GM23338 (cell line): ENCODE results near the gene KHDC3L. TPM values are rescaled to one million over a fixed set of nuclear protein-coding genes. Genes with fewer than 3 reads are reported as not detected.

Experiments used
- ATAC-seq: fragments of 200-7000 bp; cut with Tn5 transposase; 3 replicates; pipeline ENCODE4 v1.9.1; 2020
- DNase-seq: peaks from one replicate; pipeline ENCODE4 v3.0.0-alpha.2; 2015; ENCODE audit warnings: low spot score
- H2AFZ ChIP-seq: fragments of 200-600 bp; sonication (generic); 2 replicates; pipeline ENCODE4 v1.8.0; 2016; ENCODE audit warnings: antibody characterized with exemption, mild to moderate bottlenecking, moderate library complexity
- H3F3A ChIP-seq: fragments of 200-600 bp; sonication (generic); replicated peaks from 2 replicates; pipeline ENCODE4 v1.8.0; 2017; ENCODE audit warnings: antibody characterized with exemption, mixed run types, low read depth
- H3K27ac ChIP-seq: fragments of 200-600 bp; sonication (generic); 2 replicates; pipeline ENCODE4 v1.6.1; 2016; ENCODE audit warnings: low read depth
- H3K27me3 ChIP-seq: fragments of 200-600 bp; sonication (generic); 2 replicates; pipeline ENCODE4 v1.8.0; 2016; ENCODE audit warnings: mild to moderate bottlenecking, mixed run types, moderate library complexity; ENCODE audit not compliant: insufficient read depth
- H3K36me3 ChIP-seq: fragments of 200-600 bp; sonication (generic); 2 replicates; pipeline ENCODE4 v1.8.0; 2016; ENCODE audit warnings: mild to moderate bottlenecking; ENCODE audit not compliant: insufficient read depth
- H3K4me1 ChIP-seq: fragments of 200-600 bp; sonication (generic); 2 replicates; pipeline ENCODE4 v1.8.0; 2016; ENCODE audit warnings: mild to moderate bottlenecking, moderate library complexity; ENCODE audit not compliant: insufficient read depth
- H3K4me2 ChIP-seq: fragments of 200-600 bp; sonication (generic); 2 replicates; pipeline ENCODE4 v1.7.1; 2017; ENCODE audit warnings: mixed run types
- H3K4me3 ChIP-seq: fragments of 200-600 bp; sonication (generic); 2 replicates; pipeline ENCODE4 v1.6.1; 2016; ENCODE audit warnings: mixed run types
- H3K79me2 ChIP-seq: fragments of 200-600 bp; sonication (generic); replicated peaks from 2 replicates; pipeline ENCODE4 v1.8.0; 2017; ENCODE audit warnings: mild to moderate bottlenecking; ENCODE audit not compliant: insufficient read depth
- H3K9me2 ChIP-seq: fragments of 200-600 bp; sonication (generic); 2 replicates; pipeline ENCODE4 v1.8.0; 2017; ENCODE audit not compliant: insufficient read depth
- H4K20me1 ChIP-seq: fragments of 200-600 bp; sonication (generic); replicated peaks from 2 replicates; pipeline ENCODE4 v1.8.0; 2017; ENCODE audit warnings: mild to moderate bottlenecking; ENCODE audit not compliant: insufficient read depth
- H3K27ac Mint-ChIP-seq: 2 replicates; pipeline ENCODE4 v1.8.0; 2020; ENCODE audit warnings: inconsistent platforms, mild to moderate bottlenecking, moderate library complexity, mixed read lengths
- H3K27me3 Mint-ChIP-seq: 3 replicates; pipeline ENCODE4 v1.8.0; 2022; ENCODE audit warnings: low read depth, mild to moderate bottlenecking, moderate library complexity, mixed read lengths, inconsistent platforms; ENCODE audit not compliant: insufficient read depth, poor library complexity
- H3K36me3 Mint-ChIP-seq: 3 replicates; pipeline ENCODE4 v1.8.0; 2021; ENCODE audit warnings: low read depth, mild to moderate bottlenecking, inconsistent platforms, moderate library complexity, mixed read lengths
- H3K4me1 Mint-ChIP-seq: 3 replicates; pipeline ENCODE4 v1.8.0; 2020; ENCODE audit warnings: mild to moderate bottlenecking, inconsistent platforms, mixed read lengths
- H3K4me3 Mint-ChIP-seq: 3 replicates; pipeline ENCODE4 v1.8.0; 2021; ENCODE audit warnings: moderate library complexity, mild to moderate bottlenecking, inconsistent platforms, mixed read lengths
- H3K9me3 Mint-ChIP-seq: 3 replicates; pipeline ENCODE4 v1.8.0; 2020; ENCODE audit warnings: moderate library complexity, mild to moderate bottlenecking, inconsistent platforms, mixed read lengths
- CTCF ChIP-seq, 2 experiments: fragments of 200-600 bp in 1 of 2; sonication (generic) in 1 of 2; conservative IDR thresholded peaks; 2 replicates each; pipeline versions ENCODE4 v1.5.1 to v1.6.1; 2016 to 2017; ENCODE audit warnings: antibody characterized with exemption in 2 of 2, low read depth in 2 of 2, mild to moderate bottlenecking in 2 of 2, moderate library complexity in 1 of 2
- EZH2 ChIP-seq: fragments of 200-600 bp; sonication (generic); IDR thresholded peaks from one replicate; pipeline ENCODE4 v1.8.0; 2017; ENCODE audit warnings: antibody characterized with exemption, mild to moderate bottlenecking, low read depth; ENCODE audit not compliant: unreplicated experiment
- EZH2phosphoT487 ChIP-seq: fragments of 200-600 bp; sonication (generic); IDR thresholded peaks from one replicate; pipeline ENCODE4 v1.8.1; 2018; ENCODE audit warnings: antibody characterized with exemption; ENCODE audit not compliant: unreplicated experiment
- POLR2AphosphoS5 ChIP-seq: IDR thresholded peaks from 2 replicates; pipeline ENCODE4 v1.6.1; 2016; ENCODE audit warnings: antibody characterized with exemption, low read depth
- REST ChIP-seq: IDR thresholded peaks from one replicate; pipeline ENCODE4 v1.6.1; 2018; ENCODE audit warnings: antibody characterized with exemption; ENCODE audit not compliant: unreplicated experiment
- polyA plus RNA-seq: library from polyadenylated mRNA; unstranded; fragments of >200 nt; fragmentation: Nextera tagmentation; extraction: Ambion mirVana; gene quantifications from 2 replicates; pipeline ENCODE4 v1.2.1, GENCODE V29; 2016
- total RNA-seq: library from RNA; depleted of rRNA; stranded (reverse); fragments of >200 nt; shearing (Covaris generic); gene quantifications from 2 replicates; pipeline ENCODE4 v1.2.3, GENCODE V29; 2014

Gene KHDC3L
- total and polyA plus RNA-seq, 2 experiments from 2014 or later, result not detected

- no peaks in the 10 kb centered on the region for H3K27me3 Mint-ChIP-seq
- no peak for DNase-seq
Measured at GRCh38 chr6:73328790-73329189, 33.7 kb upstream of the KHDC3L start.

More at GRCh38 chr6:73328790-73329189, 33.7 kb upstream of the KHDC3L start:
- no peaks in the 10 kb centered on the region for H3K36me3 ChIP-seq
- no peak overlapping the region for H3K4me3 ChIP-seq
- no peak overlapping the region for H3K27ac ChIP-seq
- H2AFZ ChIP-seq, result peak overlapping the region; percentile 48; the same call in 1 of the 2 replicates
- H3K4me2 ChIP-seq, result no peak overlapping the region
- H3K4me1 ChIP-seq, result peaks cover 5% of the 10 kb centered on the region; the same call in 1 of the 2 replicates
- H3K9me3 Mint-ChIP-seq, result no peaks in the 10 kb centered on the region
- H3K4me1 Mint-ChIP-seq, result 0 out of 3 replicates have a peak, but pooled peaks cover 3% of the 10 kb centered on the region
- no peaks in the 10 kb centered on the region for H4K20me1 ChIP-seq
- TF ChIP-seq POLR2AphosphoS5 (no peak), CTCF (conservative IDR thresholded peaks at IDR 0.05; ENCODE audit: low read depth in 2 of 2) (no peak), EZH2 (no peak), EZH2phosphoT487 (no peak), REST (no peak)
- H3K27ac Mint-ChIP-seq, result no peak overlapping the region
- no peak overlapping the region for H3K4me3 Mint-ChIP-seq
- H3F3A ChIP-seq, result no peaks in the 10 kb centered on the region
- no peaks in the 10 kb centered on the region for H3K36me3 Mint-ChIP-seq
- ATAC-seq, result no peak
- no peaks in the 10 kb centered on the region for H3K27me3 ChIP-seq
- H3K9me2 ChIP-seq, result no peaks in the 10 kb centered on the region
- H3K79me2 ChIP-seq, result no peaks in the 10 kb centered on the region
